HCT116 (cell line): ENCODE measurements around the gene PIGM.

Source experiments
- EZH2phosphoT487 ChIP-seq: fragments of 200-600 bp; IDR thresholded peaks from 2 replicates; pipeline ENCODE4 v1.6.1; 2018; ENCODE audit warnings: antibody characterized with exemption, borderline replicate concordance
- TF ChIP-seq, protein P1 (sequence below), 3 experiments: fragments of 200-600 bp in 1 of 3; sonication (generic) in 1 of 3; IDR thresholded peaks in 2 of 3; conservative IDR thresholded peaks in 1 of 3; 2 replicates each; pipeline ENCODE4 v1.5.1; 2012 to 2017; ENCODE audit warnings: low read depth in 2 of 3, low read length in 2 of 3, antibody characterized with exemption in 1 of 3, borderline replicate concordance in 1 of 3, control low read depth in 1 of 3, mild to moderate bottlenecking in 1 of 3, mixed read lengths in 1 of 3, mixed run types in 1 of 3, moderate library complexity in 1 of 3; ENCODE audit not compliant: insufficient read depth in 1 of 3

DNA sequence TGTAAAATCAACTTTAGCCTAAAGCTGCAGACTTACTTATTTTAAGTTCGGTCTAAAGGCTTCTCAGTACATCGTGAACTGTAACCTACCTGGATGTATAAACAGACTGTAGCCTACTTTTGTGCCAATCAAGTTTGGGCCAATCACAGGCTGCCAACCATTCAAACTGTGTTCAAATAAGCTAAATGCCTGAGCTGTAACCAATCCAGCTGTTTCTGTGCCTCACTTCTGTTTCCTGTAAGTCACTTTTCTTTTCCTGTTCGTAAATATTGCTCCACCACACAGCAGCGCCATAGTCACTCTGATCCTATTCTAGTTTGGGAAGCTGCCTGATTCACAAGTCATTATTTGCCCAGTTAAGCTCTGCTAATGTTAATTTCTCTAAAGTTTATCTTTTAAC is 40.3 kb downstream of the PIGM start:
- TF ChIP-seq, protein P1, sequence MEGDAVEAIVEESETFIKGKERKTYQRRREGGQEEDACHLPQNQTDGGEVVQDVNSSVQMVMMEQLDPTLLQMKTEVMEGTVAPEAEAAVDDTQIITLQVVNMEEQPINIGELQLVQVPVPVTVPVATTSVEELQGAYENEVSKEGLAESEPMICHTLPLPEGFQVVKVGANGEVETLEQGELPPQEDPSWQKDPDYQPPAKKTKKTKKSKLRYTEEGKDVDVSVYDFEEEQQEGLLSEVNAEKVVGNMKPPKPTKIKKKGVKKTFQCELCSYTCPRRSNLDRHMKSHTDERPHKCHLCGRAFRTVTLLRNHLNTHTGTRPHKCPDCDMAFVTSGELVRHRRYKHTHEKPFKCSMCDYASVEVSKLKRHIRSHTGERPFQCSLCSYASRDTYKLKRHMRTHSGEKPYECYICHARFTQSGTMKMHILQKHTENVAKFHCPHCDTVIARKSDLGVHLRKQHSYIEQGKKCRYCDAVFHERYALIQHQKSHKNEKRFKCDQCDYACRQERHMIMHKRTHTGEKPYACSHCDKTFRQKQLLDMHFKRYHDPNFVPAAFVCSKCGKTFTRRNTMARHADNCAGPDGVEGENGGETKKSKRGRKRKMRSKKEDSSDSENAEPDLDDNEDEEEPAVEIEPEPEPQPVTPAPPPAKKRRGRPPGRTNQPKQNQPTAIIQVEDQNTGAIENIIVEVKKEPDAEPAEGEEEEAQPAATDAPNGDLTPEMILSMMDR (IDR thresholded peaks at IDR 0.05 in 2 of 3, conservative IDR thresholded peaks at IDR 0.05 in 1 of 3; ENCODE audit: borderline replicate concordance in 1 of 3, insufficient read depth in 1 of 3, low read depth in 2 of 3, low read length in 2 of 3): no peak
- no peak for TF ChIP-seq EZH2phosphoT487
